Measurements from ENCODE around the gene RANBP10. TPM values are rescaled to one million over a fixed set of nuclear protein-coding genes. Genes with fewer than 3 reads are reported as not detected.

RANBP10 gene
- total and polyA plus RNA-seq, 9 of the 15 experiments (the other 6 are each of a cell fraction or from before 2014, with no cell fraction given): 0.61 to 19.3 (median 5.9) TPM

DNA sequence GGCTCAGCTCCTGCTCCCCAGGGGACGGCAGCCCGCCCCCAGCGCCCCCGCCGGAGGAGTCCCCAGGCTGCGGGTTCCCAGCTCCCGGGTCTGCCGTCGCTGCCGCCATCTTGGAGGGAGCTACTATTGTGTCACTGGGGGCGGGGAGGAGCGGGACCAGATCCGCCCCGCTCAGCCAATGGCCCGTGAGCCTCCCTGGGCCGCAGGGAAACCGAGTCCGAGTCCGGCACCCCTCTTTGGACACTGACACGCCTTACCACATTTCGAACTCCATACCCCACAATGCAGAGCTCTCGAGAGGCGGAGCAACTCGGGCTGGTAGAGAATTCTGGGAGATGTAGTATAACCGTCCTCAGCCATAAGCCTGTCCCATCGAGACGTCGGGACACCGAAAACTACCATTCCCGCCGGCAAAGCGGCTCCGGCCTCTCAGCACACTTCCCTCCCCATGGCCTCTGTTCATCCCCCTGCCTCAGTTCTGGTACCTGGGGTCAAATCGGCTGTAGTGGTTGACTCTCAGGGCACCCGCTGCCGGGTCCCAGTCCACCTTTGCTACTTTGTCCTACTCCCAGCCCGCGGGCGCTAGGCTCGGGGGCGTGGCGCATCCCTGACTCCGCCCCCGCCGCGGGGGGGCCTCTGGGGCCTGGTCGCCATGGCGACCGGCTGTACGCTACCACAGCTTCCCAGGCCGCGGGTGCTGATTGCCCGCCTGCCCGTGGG, at the start of gene RANBP10, which contains the start of gene TSNAXIP1 (continued):
- TF ChIP-seq E4F1 (CRISPR knock-in tag; IDR thresholded peaks at IDR 0.05; ENCODE audit: borderline replicate concordance) (no peak), FOXP1 (CRISPR knock-in tag; IDR thresholded peaks at IDR 0.05) (0 out of 2 replicates have a peak, but pooled peaks have one; percentile 15), CEBPB (tag; IDR thresholded peaks at IDR 0.05) (peak; percentile 91), PRDM10 (IDR thresholded peaks at IDR 0.05; ENCODE audit: partially characterized antibody) (peak; percentile 89), ARID4B (CRISPR knock-in tag; IDR thresholded peaks at IDR 0.05) (peak; percentile 71; the same call in 1 of the 2 replicates), LCOR (CRISPR knock-in tag; IDR thresholded peaks at IDR 0.05) (0 out of 2 replicates have a peak, but pooled peaks have one; percentile 49), ZNF717 (CRISPR knock-in tag; IDR thresholded peaks at IDR 0.05) (no peak)
- TF ChIP-seq, protein P1, sequence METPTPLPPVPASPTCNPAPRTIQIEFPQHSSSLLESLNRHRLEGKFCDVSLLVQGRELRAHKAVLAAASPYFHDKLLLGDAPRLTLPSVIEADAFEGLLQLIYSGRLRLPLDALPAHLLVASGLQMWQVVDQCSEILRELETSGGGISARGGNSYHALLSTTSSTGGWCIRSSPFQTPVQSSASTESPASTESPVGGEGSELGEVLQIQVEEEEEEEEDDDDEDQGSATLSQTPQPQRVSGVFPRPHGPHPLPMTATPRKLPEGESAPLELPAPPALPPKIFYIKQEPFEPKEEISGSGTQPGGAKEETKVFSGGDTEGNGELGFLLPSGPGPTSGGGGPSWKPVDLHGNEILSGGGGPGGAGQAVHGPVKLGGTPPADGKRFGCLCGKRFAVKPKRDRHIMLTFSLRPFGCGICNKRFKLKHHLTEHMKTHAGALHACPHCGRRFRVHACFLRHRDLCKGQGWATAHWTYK (CRISPR knock-in tag; IDR thresholded peaks at IDR 0.05): peak; percentile 83; the same call in 1 of the 2 replicates
- TF ChIP-seq, protein P2, sequence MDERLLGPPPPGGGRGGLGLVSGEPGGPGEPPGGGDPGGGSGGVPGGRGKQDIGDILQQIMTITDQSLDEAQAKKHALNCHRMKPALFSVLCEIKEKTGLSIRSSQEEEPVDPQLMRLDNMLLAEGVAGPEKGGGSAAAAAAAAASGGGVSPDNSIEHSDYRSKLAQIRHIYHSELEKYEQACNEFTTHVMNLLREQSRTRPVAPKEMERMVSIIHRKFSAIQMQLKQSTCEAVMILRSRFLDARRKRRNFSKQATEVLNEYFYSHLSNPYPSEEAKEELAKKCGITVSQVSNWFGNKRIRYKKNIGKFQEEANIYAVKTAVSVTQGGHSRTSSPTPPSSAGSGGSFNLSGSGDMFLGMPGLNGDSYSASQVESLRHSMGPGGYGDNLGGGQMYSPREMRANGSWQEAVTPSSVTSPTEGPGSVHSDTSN (CRISPR knock-in tag; IDR thresholded peaks at IDR 0.05; ENCODE audit: low read depth): no peak
- TF ChIP-seq, protein P2 (tag; conservative IDR thresholded peaks at IDR 0.05; ENCODE audit: low read depth): no peak
